Neuron (in vitro differentiated cells): ENCODE data around the gene TMEM87B.
A peak's percentile ranks its signal among the peaks of the same experiment; 100 is the strongest.

Experiments
- H2AFZ ChIP-seq: one replicate; pipeline ENCODE4 v1.6.1; 2013; ENCODE audit warnings: low read depth, mild to moderate bottlenecking, inconsistent platforms, low read length, moderate library complexity
- H3K27me3 ChIP-seq: one replicate; pipeline ENCODE4 v1.6.1; 2013; ENCODE audit warnings: low read length; ENCODE audit not compliant: insufficient read depth
- H3K36me3 ChIP-seq: one replicate; pipeline ENCODE4 v1.6.1; 2013; ENCODE audit warnings: low read length; ENCODE audit not compliant: insufficient read depth
- H3K4me1 ChIP-seq: one replicate; pipeline ENCODE4 v1.6.1; 2013; ENCODE audit warnings: low read length; ENCODE audit not compliant: insufficient read depth
- H3K4me3 ChIP-seq: 2 replicates; pipeline ENCODE4 v1.5.1; 2013; ENCODE audit warnings: mild to moderate bottlenecking, low read length, moderate library complexity
- H3K9me3 ChIP-seq: one replicate; pipeline ENCODE4 v1.6.1; 2013; ENCODE audit warnings: low read length

The TMEM87B gene

DNA sequence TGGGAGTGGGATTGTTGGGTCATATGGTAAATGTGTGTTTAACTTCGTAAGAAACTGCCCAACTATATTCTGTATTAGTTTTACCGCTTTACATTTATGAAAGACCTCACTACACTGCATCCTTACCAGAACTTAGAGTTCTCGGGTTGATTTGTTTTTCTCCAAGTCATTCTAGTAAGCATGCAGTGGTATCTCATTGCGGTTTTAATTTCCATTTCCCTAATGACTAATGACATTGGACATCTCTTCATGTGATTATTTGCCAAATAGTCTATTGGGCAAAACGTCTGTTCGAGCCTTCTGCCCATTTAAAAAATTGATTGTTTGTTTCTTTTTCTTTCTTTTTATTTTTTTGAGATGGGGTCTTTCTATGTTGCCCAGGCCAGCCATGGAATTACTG is 89.9 kb downstream of the TMEM87B start:
- H3K9me3 ChIP-seq: no peaks in the 10 kb centered on the region
- no peak overlapping the region for H2AFZ ChIP-seq
- H3K4me1 ChIP-seq: peaks cover 6% of the 10 kb centered on the region
- no peaks in the 10 kb centered on the region for H3K36me3 ChIP-seq
- H3K4me3 ChIP-seq: no peak overlapping the region
- no peaks in the 10 kb centered on the region for H3K27me3 ChIP-seq

DNA sequence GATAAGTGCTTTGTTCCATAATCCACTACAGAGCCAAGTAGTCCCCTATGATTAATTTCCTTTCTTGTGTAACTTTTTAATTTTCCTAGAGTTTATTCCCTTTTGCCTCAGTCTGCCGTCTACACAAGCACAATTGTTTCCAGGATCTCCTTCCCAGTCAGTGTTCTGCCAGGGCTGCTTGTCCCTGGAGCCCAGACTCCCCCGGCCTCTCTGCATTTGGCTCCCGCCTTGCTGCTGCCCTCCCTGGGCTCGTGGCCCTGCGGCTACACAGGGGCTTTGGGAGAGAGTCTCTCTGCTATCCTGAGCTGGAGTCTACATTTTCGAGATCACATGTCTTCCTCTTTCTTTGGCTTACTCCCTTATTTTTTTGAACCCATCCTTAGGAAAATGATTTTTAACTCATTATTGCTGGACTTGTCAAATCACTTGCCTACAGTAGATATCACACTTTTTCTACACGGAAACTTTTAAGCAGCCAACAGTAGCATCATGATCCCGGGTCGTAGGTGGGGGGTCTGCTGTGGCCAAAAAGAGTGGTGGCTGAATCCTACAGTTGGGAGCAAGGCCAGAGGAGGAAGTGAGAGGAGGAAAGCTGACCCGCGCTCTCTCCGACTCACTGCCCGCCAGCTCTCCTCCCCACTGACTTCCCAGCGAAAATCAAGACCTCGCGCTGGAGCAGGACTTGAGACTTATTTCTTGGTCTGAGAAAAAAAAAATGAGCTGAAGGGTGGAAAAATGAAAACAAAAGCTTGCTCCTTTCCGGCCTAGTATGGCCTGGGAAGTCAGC is 92.5 kb downstream of the TMEM87B start:
- no peaks in the 10 kb centered on the region for H3K9me3 ChIP-seq
- no peaks in the 10 kb centered on the region for H3K36me3 ChIP-seq
- H2AFZ ChIP-seq: no peak overlapping the region
- no peaks in the 10 kb centered on the region for H3K27me3 ChIP-seq
- peaks cover 17% of the 10 kb centered on the region for H3K4me1 ChIP-seq
- no peak overlapping the region for H3K4me3 ChIP-seq

DNA sequence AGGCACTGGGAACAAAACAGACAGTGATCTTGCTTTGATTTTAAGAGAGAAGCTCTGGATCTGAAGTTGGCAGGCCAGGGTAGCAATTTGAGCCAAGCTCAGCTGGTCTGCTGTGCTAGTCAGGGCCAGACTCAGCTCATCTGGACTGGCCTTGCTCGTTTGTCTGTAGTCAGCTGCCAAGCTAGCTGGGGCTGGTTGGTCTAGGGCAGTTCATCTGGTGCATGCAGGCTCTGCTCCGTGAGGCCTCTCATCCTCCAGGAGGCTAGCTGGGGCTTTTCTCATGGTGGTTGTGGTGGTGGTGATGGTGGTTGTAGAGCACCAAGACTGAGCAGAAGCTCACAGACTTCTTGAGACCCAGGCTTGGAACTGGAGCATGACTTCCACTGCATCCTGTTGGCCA is 93.4 kb downstream of the TMEM87B start:
- no peaks in the 10 kb centered on the region for H3K27me3 ChIP-seq
- H3K36me3 ChIP-seq: no peaks in the 10 kb centered on the region
- no peak overlapping the region for H2AFZ ChIP-seq
- no peaks in the 10 kb centered on the region for H3K9me3 ChIP-seq
- H3K4me3 ChIP-seq: no peak overlapping the region
- H3K4me1 ChIP-seq: peaks cover 17% of the 10 kb centered on the region

DNA sequence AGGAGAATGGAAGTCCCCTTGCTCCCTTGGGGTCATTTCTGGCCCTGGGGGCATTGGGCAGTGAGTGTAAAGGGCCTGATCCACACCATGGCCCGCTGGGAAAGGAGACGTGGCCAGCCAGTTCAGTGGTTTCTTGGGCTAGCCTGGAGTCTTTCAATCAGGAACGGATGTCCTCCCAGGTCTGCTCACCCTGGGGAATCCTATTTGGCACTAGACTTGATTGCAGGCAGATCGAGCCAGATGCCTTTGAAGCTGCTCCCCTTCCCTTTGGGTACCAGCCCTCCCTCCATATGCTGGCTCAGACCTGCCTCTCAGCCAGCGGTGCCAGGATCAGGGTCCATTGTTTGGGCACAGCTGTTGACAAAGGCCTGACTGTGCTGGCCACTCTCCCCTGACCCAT is 94.1 kb downstream of the TMEM87B start:
- Histone ChIP-seq H3K4me1 (peaks cover 17% of the 10 kb centered on the region), H3K27me3 (no peaks in the 10 kb centered on the region), H2AFZ (no peak overlapping the region), H3K9me3 (no peaks in the 10 kb centered on the region), H3K4me3 (no peak overlapping the region), H3K36me3 (no peaks in the 10 kb centered on the region)

DNA sequence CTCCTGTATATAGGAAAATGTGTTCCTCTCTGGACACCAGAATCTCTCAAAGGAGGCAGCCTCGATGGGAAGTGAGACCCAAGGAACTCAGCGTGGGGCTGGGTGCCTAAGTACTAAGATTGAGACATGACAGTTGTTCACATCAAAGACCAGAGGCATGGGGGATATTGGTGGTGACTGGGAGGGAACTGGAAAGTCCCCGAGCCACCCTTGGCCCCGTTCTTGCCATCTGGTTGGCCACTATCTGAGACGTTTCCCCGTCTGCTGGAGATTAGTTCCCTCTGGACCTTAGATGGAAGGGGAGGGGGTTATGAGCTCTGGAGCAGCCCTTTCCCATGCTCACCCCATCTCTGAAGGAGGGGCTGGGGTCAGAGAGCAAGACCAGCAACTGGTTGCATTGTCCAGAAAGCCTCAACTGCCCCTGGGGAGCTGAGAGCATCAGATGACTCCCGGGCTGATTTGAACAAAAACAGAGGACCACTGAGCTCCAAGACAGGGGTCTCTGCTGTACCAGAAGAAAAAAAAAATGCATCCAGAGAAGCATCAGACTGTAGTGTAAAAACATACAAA is 94.9 kb downstream of the TMEM87B start:
- peaks cover 17% of the 10 kb centered on the region for H3K4me1 ChIP-seq
- H3K9me3 ChIP-seq: no peaks in the 10 kb centered on the region
- no peak overlapping the region for H3K4me3 ChIP-seq
- no peaks in the 10 kb centered on the region for H3K27me3 ChIP-seq
- peak overlapping the region; percentile 9 for H2AFZ ChIP-seq
- H3K36me3 ChIP-seq: no peaks in the 10 kb centered on the region

DNA sequence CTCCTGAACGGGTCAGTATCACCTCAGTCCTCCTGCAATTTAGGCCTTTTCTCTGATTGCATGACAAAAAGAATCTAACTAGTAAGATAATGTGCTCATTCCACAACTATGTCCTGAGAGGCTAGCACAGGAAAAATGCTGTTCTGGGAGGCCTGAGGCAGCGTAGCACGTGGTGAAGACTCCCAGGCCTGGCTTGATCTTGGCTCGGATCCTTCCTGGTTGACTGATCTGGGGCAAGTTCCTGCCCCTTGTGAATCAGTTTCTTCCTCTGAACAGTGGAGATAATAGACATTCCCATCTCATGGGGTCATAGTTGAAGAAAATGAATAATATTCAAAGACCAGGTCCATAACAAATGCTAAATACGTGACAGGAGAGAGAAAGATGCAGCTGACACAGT is 95.4 kb downstream of the TMEM87B start:
- H3K36me3 ChIP-seq: no peaks in the 10 kb centered on the region
- no peak overlapping the region for H3K4me3 ChIP-seq
- peaks cover 17% of the 10 kb centered on the region for H3K4me1 ChIP-seq

DNA sequence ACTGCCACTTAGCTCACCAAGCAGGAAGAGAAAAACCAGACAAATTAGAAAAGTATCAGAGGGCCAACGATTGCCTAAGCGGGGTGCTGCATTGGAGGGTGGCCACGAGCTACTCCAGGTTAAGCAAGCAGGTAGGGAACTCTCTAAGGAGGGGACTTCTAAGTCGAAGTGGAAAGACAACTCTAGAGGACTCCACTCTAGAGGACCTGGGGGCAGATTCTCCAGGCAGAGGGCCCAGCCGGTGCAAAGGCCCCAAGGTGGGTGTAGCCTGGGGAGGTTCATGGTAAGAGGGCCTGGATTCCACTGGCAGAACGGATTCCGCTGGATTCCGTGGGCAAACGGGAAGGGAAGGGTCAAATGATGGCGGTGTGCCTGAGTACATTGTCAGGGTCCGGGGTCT is 95.8 kb downstream of the TMEM87B start:
- H3K36me3 ChIP-seq: no peaks in the 10 kb centered on the region
- H3K9me3 ChIP-seq: no peaks in the 10 kb centered on the region
- no peak overlapping the region for H3K4me3 ChIP-seq
- no peaks in the 10 kb centered on the region for H3K27me3 ChIP-seq
- peak overlapping the region; percentile 9 for H2AFZ ChIP-seq
- H3K4me1 ChIP-seq: peaks cover 17% of the 10 kb centered on the region

More for the DNA sequence above, 95.4 kb downstream of the TMEM87B start:
- no peaks in the 10 kb centered on the region for H3K9me3 ChIP-seq
- H2AFZ ChIP-seq: peak overlapping the region; percentile 9
- no peaks in the 10 kb centered on the region for H3K27me3 ChIP-seq

DNA sequence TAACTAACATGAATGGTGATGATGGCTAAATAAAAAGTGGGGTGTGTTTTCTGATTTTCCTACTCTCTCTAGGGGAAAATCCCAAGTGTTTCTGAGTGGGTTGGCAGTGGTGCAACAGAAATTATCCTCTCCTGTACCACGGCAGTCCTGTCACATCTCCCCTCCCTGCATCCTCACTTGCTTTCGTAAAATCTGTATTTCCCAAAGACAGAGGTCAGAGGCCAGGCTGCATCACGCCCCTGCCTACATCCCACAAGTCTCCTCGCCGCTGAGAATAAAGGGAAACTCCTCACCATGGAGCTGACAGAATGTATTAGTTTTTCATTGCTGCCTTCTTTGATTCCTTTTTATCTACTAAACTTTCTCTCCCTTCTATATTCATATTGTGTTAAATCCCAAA is 96.2 kb downstream of the TMEM87B start:
- Histone ChIP-seq H3K4me1 (peaks cover 17% of the 10 kb centered on the region), H3K27me3 (no peaks in the 10 kb centered on the region), H2AFZ (no peak overlapping the region), H3K4me3 (no peak overlapping the region), H3K36me3 (no peaks in the 10 kb centered on the region), H3K9me3 (no peaks in the 10 kb centered on the region)

DNA sequence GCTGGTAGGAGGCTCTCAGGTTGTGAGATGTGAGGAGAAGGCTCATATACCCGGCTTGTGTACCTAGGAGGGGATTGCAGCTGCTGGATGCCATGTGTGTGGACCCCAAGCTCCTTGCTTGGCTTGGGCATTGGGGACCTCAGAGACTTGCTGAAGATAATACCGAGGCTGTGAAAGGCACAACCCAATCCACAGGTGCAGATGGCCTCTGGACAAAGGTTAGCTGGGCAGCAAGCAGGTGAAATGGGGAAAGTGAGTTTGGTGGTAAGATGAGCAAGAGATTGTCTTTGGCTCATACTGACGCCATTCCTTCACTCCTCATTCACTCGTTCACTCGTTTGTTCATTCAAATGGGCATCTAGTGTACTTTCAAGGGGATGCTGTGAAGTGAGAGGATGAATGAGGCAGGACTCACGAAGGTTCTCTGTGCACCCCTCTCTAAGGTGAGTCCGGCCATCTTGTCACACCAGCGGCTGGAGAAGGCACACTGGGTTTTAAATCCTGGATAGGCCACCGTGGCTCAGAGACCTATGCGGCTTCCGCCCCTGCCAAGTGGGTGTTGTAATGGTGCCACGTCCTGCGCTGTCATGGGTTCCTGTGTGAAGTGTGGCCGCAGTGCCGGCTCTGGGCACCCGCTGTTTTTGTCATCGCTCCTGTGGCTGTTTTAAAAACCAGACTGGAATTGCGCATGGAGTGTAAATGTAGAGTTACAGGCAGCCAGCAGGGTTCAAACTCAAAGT is 96.8 kb downstream of the TMEM87B start:
- Histone ChIP-seq H3K4me3 (no peak overlapping the region), H3K36me3 (no peaks in the 10 kb centered on the region), H2AFZ (no peak overlapping the region), H3K9me3 (no peaks in the 10 kb centered on the region), H3K27me3 (no peaks in the 10 kb centered on the region), H3K4me1 (peaks cover 17% of the 10 kb centered on the region)

DNA sequence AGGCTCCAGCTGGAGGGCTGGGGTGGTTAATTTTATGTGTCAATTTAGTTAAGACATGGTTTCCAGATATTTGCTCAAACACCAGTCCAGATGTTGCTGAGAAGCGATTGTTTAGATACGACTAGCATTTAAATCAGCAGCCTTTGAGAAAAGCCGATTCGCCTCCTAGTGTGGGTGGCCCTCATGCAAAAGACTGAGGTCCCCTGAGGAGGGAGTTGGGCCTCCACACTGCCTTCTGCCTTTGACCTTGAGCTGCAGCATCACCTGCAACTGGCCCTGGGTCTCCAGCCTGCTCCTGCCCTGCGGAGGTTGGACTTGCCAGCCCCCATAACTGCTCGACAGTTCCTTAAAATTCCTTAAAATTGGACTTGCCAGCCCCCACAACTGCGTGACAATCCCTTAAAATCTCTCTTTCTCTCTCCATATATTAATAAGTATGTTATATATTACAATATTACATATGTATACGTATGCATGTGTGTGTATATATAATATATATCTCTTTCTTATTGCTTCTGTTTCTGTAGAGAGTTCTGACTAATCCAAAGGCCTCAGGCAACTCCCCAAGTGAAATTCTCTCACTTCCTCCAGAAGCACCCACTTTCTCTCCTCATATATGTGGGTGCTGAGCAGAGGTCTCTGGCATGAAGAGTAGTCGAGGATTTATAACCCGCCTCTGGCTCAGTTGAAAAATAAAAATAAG is 97.6 kb downstream of the TMEM87B start:
- H3K9me3 ChIP-seq: no peaks in the 10 kb centered on the region
- H3K4me3 ChIP-seq: no peak overlapping the region
- H2AFZ ChIP-seq: no peak overlapping the region
- H3K36me3 ChIP-seq: no peaks in the 10 kb centered on the region
- no peaks in the 10 kb centered on the region for H3K27me3 ChIP-seq
- peaks cover 17% of the 10 kb centered on the region for H3K4me1 ChIP-seq

DNA sequence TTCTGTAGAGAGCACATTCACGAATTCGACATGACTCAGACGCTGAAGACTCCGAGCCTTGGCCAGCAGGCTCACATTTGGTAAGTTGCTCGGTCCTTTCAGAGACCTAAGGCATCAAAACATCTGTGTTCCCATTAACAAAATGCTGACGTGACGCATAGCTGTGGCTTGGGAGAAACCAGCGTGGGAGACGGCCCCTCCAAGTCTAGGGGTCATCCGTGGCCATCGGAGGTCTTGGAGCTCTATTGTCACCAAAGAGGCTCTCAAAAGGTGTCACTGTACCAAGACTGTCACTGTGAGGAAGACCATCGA is 98.1 kb downstream of the TMEM87B start:
- Histone ChIP-seq H3K4me3 (no peak overlapping the region), H3K4me1 (peaks cover 17% of the 10 kb centered on the region), H2AFZ (no peak overlapping the region), H3K36me3 (no peaks in the 10 kb centered on the region), H3K27me3 (no peaks in the 10 kb centered on the region), H3K9me3 (no peaks in the 10 kb centered on the region)

DNA sequence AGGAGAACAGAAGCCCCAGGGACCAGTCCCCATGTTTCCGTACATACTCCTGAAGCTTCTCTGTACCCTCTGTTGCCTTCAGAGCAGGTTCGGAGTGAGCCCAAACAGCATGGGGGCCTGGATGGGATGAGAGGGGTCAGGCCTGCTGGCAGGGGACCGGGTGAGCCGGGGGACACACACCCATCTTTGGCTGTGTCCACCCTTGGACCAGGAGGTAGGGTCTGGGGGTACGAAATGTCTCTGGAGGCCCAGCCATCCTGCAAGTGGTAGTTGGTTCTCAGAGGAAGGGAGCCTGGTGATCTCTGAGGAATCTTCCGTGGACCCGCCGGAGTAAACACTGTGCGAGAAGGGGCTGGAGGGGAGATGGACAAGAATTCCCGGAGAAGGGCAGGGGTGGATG is 98.4 kb downstream of the TMEM87B start:
- peaks cover 17% of the 10 kb centered on the region for H3K4me1 ChIP-seq
- no peak overlapping the region for H2AFZ ChIP-seq
- H3K4me3 ChIP-seq: no peak overlapping the region
- no peaks in the 10 kb centered on the region for H3K9me3 ChIP-seq
- no peaks in the 10 kb centered on the region for H3K36me3 ChIP-seq
- no peaks in the 10 kb centered on the region for H3K27me3 ChIP-seq
